Measurements from ENCODE around the gene KIF6. TPM values are rescaled to one million over a fixed set of nuclear protein-coding genes. Genes with fewer than 3 reads are reported as not detected.

KIF6 gene
- total RNA-seq, 1 donor, result 0.27 TPM

- no peak for DNase-seq (ENCODE audit: low read depth)
- no peak overlapping the region for H3K4me3 ChIP-seq (ENCODE audit: low read depth, low read length)
- TF ChIP-seq CTCF (IDR thresholded peaks at IDR 0.05; ENCODE audit: insufficient read depth, low read length), result no peak
These were observed 362.7 kb downstream of the KIF6 start for GRCh38 chr6:39362487-39362865.

GRCh38 chr6:39361657-39362486, 363.3 kb downstream of the KIF6 start:
- peak; percentile 65 for DNase-seq (ENCODE audit: low read depth)
- H3K4me3 ChIP-seq (ENCODE audit: low read depth, low read length), result no peak overlapping the region
- peak; percentile 88 for TF ChIP-seq CTCF (IDR thresholded peaks at IDR 0.05; ENCODE audit: insufficient read depth, low read length)

- DNase-seq (ENCODE audit: low read depth), result no peak
- H3K4me3 ChIP-seq (ENCODE audit: low read depth, low read length), result no peak overlapping the region
- no peak for TF ChIP-seq CTCF (IDR thresholded peaks at IDR 0.05; ENCODE audit: insufficient read depth, low read length)
These were observed 364.8 kb downstream of the KIF6 start for GRCh38 chr6:39360378-39360777.

- peak; percentile 24 for DNase-seq (ENCODE audit: low read depth)
- TF ChIP-seq CTCF (IDR thresholded peaks at IDR 0.05; ENCODE audit: insufficient read depth, low read length), result no peak
These were observed 367.1 kb downstream of the KIF6 start for GRCh38 chr6:39357998-39358686.

GRCh38 chr6:39353698-39354315, 371.4 kb downstream of the KIF6 start:
- H3K4me3 ChIP-seq (ENCODE audit: low read depth, low read length), result no peak overlapping the region
- TF ChIP-seq CTCF (IDR thresholded peaks at IDR 0.05; ENCODE audit: insufficient read depth, low read length), result no peak
- no peak for DNase-seq (ENCODE audit: low read depth)

More at GRCh38 chr6:39357998-39358686, 367.1 kb downstream of the KIF6 start:
- no peak overlapping the region for H3K4me3 ChIP-seq (ENCODE audit: low read depth, low read length)

GRCh38 chr6:39350723-39351505, 374.3 kb downstream of the KIF6 start:
- no peak for TF ChIP-seq CTCF (IDR thresholded peaks at IDR 0.05; ENCODE audit: insufficient read depth, low read length)
- no peak overlapping the region for H3K4me3 ChIP-seq (ENCODE audit: low read depth, low read length)
- DNase-seq (ENCODE audit: low read depth), result no peak

Data from fibroblast of the aortic adventitia (primary cell).